SK-N-SH (cell line): ENCODE measurements around the gene VEGFA. TPM values are rescaled to one million over a fixed set of nuclear protein-coding genes. Genes with fewer than 3 reads are reported as not detected.

Experiments used
- CTCF ChIA-PET: fragments of 300-600, 350-600 bp; formaldehyde crosslinking; extraction: SDS; loops from one replicate; lab custom pipeline; 2021; lab: Yijun Ruan, JAX
- POLR2A ChIA-PET: fragments of 350-600 bp; sonication (Branson Sonifier 250); formaldehyde crosslinking; extraction: SDS; loops from one replicate; lab custom pipeline; 2020; ENCODE audit warnings: antibody characterized with exemption, inconsistent platforms; lab: Yijun Ruan, JAX
- DNase-seq: peaks from one replicate; pipeline ENCODE4 v3.0.0; 2012
- H2AFZ ChIP-seq: fragments of 200-600 bp; sonication (generic); 2 replicates; pipeline ENCODE4 v1.8.1; 2016; ENCODE audit warnings: antibody characterized with exemption, mild to moderate bottlenecking, low read depth
- H3F3A ChIP-seq: fragments of 200-600 bp; sonication (generic); replicated peaks from 2 replicates; pipeline ENCODE3; 2016; ENCODE audit warnings: antibody characterized with exemption, mild to moderate bottlenecking; ENCODE audit not compliant: insufficient read depth
- H3K27ac ChIP-seq, 2 experiments: fragments of 200-500 bp in 1 of 2; fragments of 200-600 bp in 1 of 2; sonication (Bioruptor generic) in 1 of 2; sonication (generic), shearing (Covaris generic) in 1 of 2; 2 replicates each; pipeline versions ENCODE4 v1.5.1 to v1.6.1; 2014 to 2016; ENCODE audit warnings: low read depth in 2 of 2, inconsistent platforms in 1 of 2, low read length in 1 of 2, mild to moderate bottlenecking in 1 of 2, mixed read lengths in 1 of 2
- H3K27me3 ChIP-seq: fragments of 200-600 bp; sonication (generic), shearing (Covaris generic); 2 replicates; pipeline ENCODE4 v1.6.1; 2016; ENCODE audit warnings: mixed run types; ENCODE audit not compliant: insufficient read depth
- H3K36me3 ChIP-seq, 2 experiments: fragments of 200-500 bp in 1 of 2; fragments of 200-600 bp in 1 of 2; sonication (Bioruptor generic) in 1 of 2; sonication (generic) in 1 of 2; replicated peaks in 1 of 2; 2 replicates each; pipeline versions ENCODE3 to v1.5.1; 2014 to 2016; ENCODE audit warnings: low read length in 1 of 2, mild to moderate bottlenecking in 1 of 2; ENCODE audit not compliant: insufficient read depth in 2 of 2, control insufficient read depth in 1 of 2
- H3K4me1 ChIP-seq, 2 experiments: fragments of 200-500 bp in 1 of 2; fragments of 200-600 bp in 1 of 2; sonication (Bioruptor generic) in 1 of 2; sonication (generic), shearing (Covaris generic) in 1 of 2; 2 replicates each; pipeline versions ENCODE4 v1.5.1 to v1.6.1; 2014 to 2016; ENCODE audit warnings: low read depth in 1 of 2, low read length in 1 of 2, mixed run types in 1 of 2; ENCODE audit not compliant: insufficient read depth in 2 of 2, control insufficient read depth in 1 of 2
- H3K4me2 ChIP-seq: fragments of 200-600 bp; sonication (generic), shearing (Covaris generic); 2 replicates; pipeline ENCODE4 v1.6.1; 2017; ENCODE audit warnings: mixed run types
- H3K4me3 ChIP-seq, 2 experiments: fragments of 200-500 bp in 1 of 2; fragments of 200-600 bp in 1 of 2; sonication (Bioruptor generic) in 1 of 2; sonication (generic), shearing (Covaris generic) in 1 of 2; 2 replicates each; pipeline versions ENCODE4 v1.5.1 to v1.8.1; 2014 to 2016; ENCODE audit warnings: low read depth in 2 of 2, inconsistent platforms in 1 of 2, low read length in 1 of 2, mild to moderate bottlenecking in 1 of 2, mixed read lengths in 1 of 2, moderate library complexity in 1 of 2
- H3K79me2 ChIP-seq: fragments of 200-600 bp; sonication (generic); 2 replicates; pipeline ENCODE4 v1.8.1; 2017; ENCODE audit warnings: mild to moderate bottlenecking; ENCODE audit not compliant: insufficient read depth
- H3K9ac ChIP-seq: fragments of 200-600 bp; sonication (generic); 2 replicates; pipeline ENCODE4 v1.6.1; 2017; ENCODE audit warnings: mixed run types
- H3K9me2 ChIP-seq: fragments of 200-600 bp; sonication (generic); 2 replicates; pipeline ENCODE4 v1.6.1; 2017; ENCODE audit warnings: mixed run types
- H3K9me3 ChIP-seq: fragments of 200-600 bp; sonication (generic); 2 replicates; pipeline ENCODE4 v1.6.1; 2017; ENCODE audit warnings: mixed run types, mild to moderate bottlenecking, moderate library complexity
- H4K20me1 ChIP-seq: fragments of 200-600 bp; sonication (generic); 2 replicates; pipeline ENCODE4 v1.6.1; 2017; ENCODE audit warnings: mild to moderate bottlenecking, mixed run types; ENCODE audit not compliant: insufficient read depth
- EZH2phosphoT487 ChIP-seq: fragments of 200-600 bp; sonication (generic); IDR thresholded peaks from 2 replicates; pipeline ENCODE4 v1.6.1; 2017; ENCODE audit warnings: low read depth, mixed run types, mild to moderate bottlenecking, antibody characterized with exemption, moderate library complexity, borderline replicate concordance
- FOXJ3 ChIP-seq: sonication (generic); formaldehyde crosslinking; IDR thresholded peaks from 2 replicates; pipeline ENCODE4 v1.5.1; 2020; ENCODE audit warnings: mild to moderate bottlenecking, missing genetic modification reagents
- FOXM1 ChIP-seq: IDR thresholded peaks from 2 replicates; pipeline ENCODE4 v1.4.0; 2012; ENCODE audit warnings: low read depth, mild to moderate bottlenecking
- GABPA ChIP-seq: IDR thresholded peaks from 2 replicates; pipeline ENCODE4 v1.4.0; 2012; ENCODE audit warnings: low read depth, mild to moderate bottlenecking
- NRF1 ChIP-seq: IDR thresholded peaks from 2 replicates; pipeline ENCODE4 v1.6.1; 2012; ENCODE audit warnings: low read depth, mild to moderate bottlenecking, low read length
- POLR2AphosphoS5 ChIP-seq: IDR thresholded peaks from 2 replicates; pipeline ENCODE4 v1.6.1; 2012; ENCODE audit warnings: low read depth, low read length
- RAD21 ChIP-seq: IDR thresholded peaks from 2 replicates; pipeline ENCODE4 v1.6.1; 2012; ENCODE audit warnings: mild to moderate bottlenecking, low read length
- RCOR1 ChIP-seq: fragments of 150-350 bp; IDR thresholded peaks from 2 replicates; pipeline ENCODE4 v1.6.1; 2017; ENCODE audit warnings: antibody characterized with exemption, low read length
- TAF1 ChIP-seq: IDR thresholded peaks from 2 replicates; pipeline ENCODE4 v1.6.1; 2012; ENCODE audit warnings: low read depth, mild to moderate bottlenecking, low read length, moderate library complexity, borderline replicate concordance
- TEAD4 ChIP-seq: IDR thresholded peaks from 2 replicates; pipeline ENCODE4 v1.4.0; 2012; ENCODE audit warnings: mild to moderate bottlenecking, borderline replicate concordance; ENCODE audit not compliant: insufficient read depth
- whole genome bisulfite sequencing: methylation state at CpG from one replicate; pipeline ENCODE4 v1.1.6; 2017; ENCODE audit warnings: low lambda C conversion rate; 5-methylcytosine and 5-hydroxymethylcytosine counted together
- polyA plus RNA-seq, 3 experiments: library from polyadenylated mRNA; depleted of rRNA; stranded (reverse); fragments of >200 nt; gene quantifications; 2 replicates each; pipeline ENCODE4 v1.2.3, GENCODE V29; 2012
- small RNA-seq, 7 experiments: library from RNA; depleted of rRNA; stranded (forward); fragments of <200 nt; gene quantifications; one replicate each; pipeline ENCODE3, GENCODE V24; 2012
- TF ChIP-seq, protein P1 (sequence below): IDR thresholded peaks from 2 replicates; pipeline ENCODE4; 2012
- TF ChIP-seq, protein P2 (sequence below): IDR thresholded peaks from 2 replicates; pipeline ENCODE4 v1.6.1; 2012; ENCODE audit warnings: mild to moderate bottlenecking, low read depth, low read length, moderate library complexity

VEGFA gene
- polyA plus RNA-seq, 1 of the 3 experiments (the other 2 are of a cell fraction), result 81.0 TPM

DNA sequence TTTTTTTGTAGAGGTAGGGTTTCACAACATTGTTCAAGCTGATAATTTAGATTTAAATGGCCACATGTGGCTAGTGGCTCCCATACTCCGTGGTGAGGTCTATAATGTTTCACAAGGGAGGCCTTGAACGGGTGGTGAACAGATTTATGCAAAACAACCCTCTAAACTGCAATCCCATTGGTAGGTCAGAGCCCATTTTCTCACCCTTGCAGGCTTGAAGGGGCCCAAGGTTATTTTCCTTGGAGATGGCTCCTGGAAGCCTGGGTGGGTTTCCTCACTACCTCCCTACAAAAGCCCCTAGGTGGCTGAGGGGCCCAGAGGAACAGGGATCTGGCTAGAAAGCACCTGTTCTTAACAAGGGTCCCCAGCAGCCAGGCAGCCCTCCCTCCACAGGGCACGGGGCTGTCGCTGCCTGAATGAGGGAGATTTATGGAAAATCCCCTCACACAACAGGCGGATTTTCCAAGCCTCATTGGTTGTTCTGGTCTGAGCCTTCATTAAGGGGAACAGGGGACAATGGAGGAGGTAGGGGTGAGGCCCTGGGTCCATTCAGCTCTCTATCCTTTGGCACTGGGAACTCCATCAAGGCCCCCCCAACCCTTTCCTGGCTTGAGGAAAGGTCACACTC lies 64.6 kb downstream of the VEGFA start:
- Histone ChIP-seq H3F3A (no peaks in the 10 kb centered on the region), H4K20me1 (no peaks in the 10 kb centered on the region), H3K36me3 (no peaks in the 10 kb centered on the region), H3K27me3 (no peaks in the 10 kb centered on the region), H3K27ac (no peak overlapping the region), H3K9me2 (no peaks in the 10 kb centered on the region), H3K4me2 (no peak overlapping the region), H2AFZ (no peak overlapping the region), H3K9me3 (no peaks in the 10 kb centered on the region), H3K9ac (no peak overlapping the region), H3K4me1 (peaks cover 3 to 38% of the 10 kb centered on the region in 2 experiments; a peak in 2 of 4 replicates), H3K4me3 (no peak overlapping the region), H3K79me2 (no peaks in the 10 kb centered on the region)
- 74% methylated on average over 4 of the region's 5 CpGs for WGBS
- ChIA-PET CTCF (interaction anchor here (2.6 to 3.3 kb wide), 2 partner anchors 22 to 61 kb away, joined by 9 to 21 read pairs; no protein-coding TSS in a partner anchor), POLR2A (no interaction called here)
- DNase-seq, result no peak
- no peak for TF ChIP-seq TEAD4
- TF ChIP-seq EZH2phosphoT487, result no peak
- TF ChIP-seq, protein P1, sequence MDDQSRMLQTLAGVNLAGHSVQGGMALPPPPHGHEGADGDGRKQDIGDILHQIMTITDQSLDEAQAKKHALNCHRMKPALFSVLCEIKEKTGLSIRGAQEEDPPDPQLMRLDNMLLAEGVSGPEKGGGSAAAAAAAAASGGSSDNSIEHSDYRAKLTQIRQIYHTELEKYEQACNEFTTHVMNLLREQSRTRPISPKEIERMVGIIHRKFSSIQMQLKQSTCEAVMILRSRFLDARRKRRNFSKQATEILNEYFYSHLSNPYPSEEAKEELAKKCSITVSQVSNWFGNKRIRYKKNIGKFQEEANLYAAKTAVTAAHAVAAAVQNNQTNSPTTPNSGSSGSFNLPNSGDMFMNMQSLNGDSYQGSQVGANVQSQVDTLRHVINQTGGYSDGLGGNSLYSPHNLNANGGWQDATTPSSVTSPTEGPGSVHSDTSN, result no peak
- TF ChIP-seq POLR2AphosphoS5, result no peak
- TF ChIP-seq, protein P2, sequence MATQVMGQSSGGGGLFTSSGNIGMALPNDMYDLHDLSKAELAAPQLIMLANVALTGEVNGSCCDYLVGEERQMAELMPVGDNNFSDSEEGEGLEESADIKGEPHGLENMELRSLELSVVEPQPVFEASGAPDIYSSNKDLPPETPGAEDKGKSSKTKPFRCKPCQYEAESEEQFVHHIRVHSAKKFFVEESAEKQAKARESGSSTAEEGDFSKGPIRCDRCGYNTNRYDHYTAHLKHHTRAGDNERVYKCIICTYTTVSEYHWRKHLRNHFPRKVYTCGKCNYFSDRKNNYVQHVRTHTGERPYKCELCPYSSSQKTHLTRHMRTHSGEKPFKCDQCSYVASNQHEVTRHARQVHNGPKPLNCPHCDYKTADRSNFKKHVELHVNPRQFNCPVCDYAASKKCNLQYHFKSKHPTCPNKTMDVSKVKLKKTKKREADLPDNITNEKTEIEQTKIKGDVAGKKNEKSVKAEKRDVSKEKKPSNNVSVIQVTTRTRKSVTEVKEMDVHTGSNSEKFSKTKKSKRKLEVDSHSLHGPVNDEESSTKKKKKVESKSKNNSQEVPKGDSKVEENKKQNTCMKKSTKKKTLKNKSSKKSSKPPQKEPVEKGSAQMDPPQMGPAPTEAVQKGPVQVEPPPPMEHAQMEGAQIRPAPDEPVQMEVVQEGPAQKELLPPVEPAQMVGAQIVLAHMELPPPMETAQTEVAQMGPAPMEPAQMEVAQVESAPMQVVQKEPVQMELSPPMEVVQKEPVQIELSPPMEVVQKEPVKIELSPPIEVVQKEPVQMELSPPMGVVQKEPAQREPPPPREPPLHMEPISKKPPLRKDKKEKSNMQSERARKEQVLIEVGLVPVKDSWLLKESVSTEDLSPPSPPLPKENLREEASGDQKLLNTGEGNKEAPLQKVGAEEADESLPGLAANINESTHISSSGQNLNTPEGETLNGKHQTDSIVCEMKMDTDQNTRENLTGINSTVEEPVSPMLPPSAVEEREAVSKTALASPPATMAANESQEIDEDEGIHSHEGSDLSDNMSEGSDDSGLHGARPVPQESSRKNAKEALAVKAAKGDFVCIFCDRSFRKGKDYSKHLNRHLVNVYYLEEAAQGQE, result no peak
- no peak for TF ChIP-seq GABPA
- no peak for TF ChIP-seq TAF1
- no peak for TF ChIP-seq FOXJ3
- no peak for TF ChIP-seq NRF1
- TF ChIP-seq FOXM1, result no peak

DNA sequence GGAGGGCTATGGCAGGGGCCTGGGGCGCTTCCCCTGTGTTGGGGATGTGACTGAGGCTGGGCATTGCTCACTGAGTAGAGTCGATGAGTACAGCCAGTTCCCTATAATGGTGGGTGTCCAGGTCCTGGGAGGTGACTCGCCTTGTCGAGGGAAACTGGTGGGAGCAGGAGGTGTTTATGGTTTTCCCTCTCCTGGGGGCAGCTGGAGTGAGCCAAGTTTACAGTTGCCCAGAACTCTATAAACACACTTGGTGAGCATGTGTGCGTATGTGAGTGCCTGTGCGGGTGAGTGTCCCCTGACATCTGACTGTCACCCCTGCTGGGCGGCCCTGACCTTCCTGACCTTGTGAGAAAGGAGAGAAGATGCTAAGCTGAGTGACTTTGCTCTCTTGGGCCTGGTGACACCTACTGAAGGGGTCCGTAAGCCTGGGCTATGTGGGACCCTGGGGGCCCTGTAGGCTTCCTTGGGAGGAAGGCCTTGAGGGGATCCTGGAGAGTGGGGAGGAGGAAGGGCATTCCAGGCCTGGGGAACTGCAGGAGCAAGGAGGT lies 65.9 kb downstream of the VEGFA start:
- H3K4me3 ChIP-seq, result no peak overlapping the region
- H3K9me3 ChIP-seq, result no peaks in the 10 kb centered on the region
- H3F3A ChIP-seq, result no peaks in the 10 kb centered on the region
- H3K27me3 ChIP-seq, result no peaks in the 10 kb centered on the region
- no peaks in the 10 kb centered on the region for H3K36me3 ChIP-seq
- H3K9me2 ChIP-seq, result no peaks in the 10 kb centered on the region
- ChIA-PET POLR2A (no interaction called here), CTCF (interaction anchor here (1.1 to 3.3 kb wide), 2 partner anchors 62 to 337 kb away, joined by 3 to 17 read pairs; no protein-coding TSS in a partner anchor)
- 85% methylated on average over 8 of the region's 8 CpGs for WGBS
- no peak for DNase-seq
- H3K79me2 ChIP-seq, result no peaks in the 10 kb centered on the region
- H4K20me1 ChIP-seq, result no peaks in the 10 kb centered on the region
- H3K9ac ChIP-seq, result no peak overlapping the region
- H3K27ac ChIP-seq, result no peak overlapping the region
- TF ChIP-seq FOXM1 (no peak), RCOR1 (no peak), RAD21 (no peak)
- TF ChIP-seq, all 33 proteins: peak for 0
- Histone ChIP-seq H3K4me1 (peaks cover 3 to 38% of the 10 kb centered on the region in 2 experiments; a peak in 2 of 4 replicates), H3K4me2 (no peak overlapping the region), H2AFZ (no peak overlapping the region)

Small RNAs within 50 kb of the gene (small RNA-seq; reads per million reads assigned to genes)
- gene AL136131.3, result 0 reads per million in 7 experiments

Other genes starting within 250 kb of the VEGFA start
- gene XPO5, start 194.2 kb upstream of the VEGFA start, polyA plus RNA-seq (2012; rRNA removed), result 29.5 and 39.2 TPM in 2 replicates
- gene POLH, start 194.0 kb upstream of the VEGFA start, polyA plus RNA-seq (2012; rRNA removed), result 11.5 and 18.8 TPM in 2 replicates
- 83.7 and 124 TPM in 2 replicates for gene GTPBP2, start 140.9 kb upstream of the VEGFA start, polyA plus RNA-seq (2012; rRNA removed)
- gene MAD2L1BP, start 134.4 kb upstream of the VEGFA start, polyA plus RNA-seq (2012; rRNA removed), result 30.9 and 42.2 TPM in 2 replicates
- 0.05 and 0.06 TPM in 2 replicates for gene RSPH9, start 125.2 kb upstream of the VEGFA start, polyA plus RNA-seq (2012; rRNA removed)
- 56.9 and 57.0 TPM in 2 replicates for gene MRPS18A, start 82.4 kb upstream of the VEGFA start, polyA plus RNA-seq (2012; rRNA removed)